Natural killer cell (primary cell): ENCODE measurements around the gene RREB1. TPM values are rescaled to one million over a fixed set of nuclear protein-coding genes. Genes with fewer than 3 reads are reported as not detected.

Experiments
- ATAC-seq, 3 donors: fragments of 150-1000 bp in 2 of 3; fragments of 200-7000 bp in 1 of 3; cut with Tn5 transposase; 1 replicate in 1 of 3; 2 replicates in 2 of 3; pipeline ENCODE4 v1.10.0; 2021; ENCODE audit warnings: mild to moderate bottlenecking in 2 of 3, moderate library complexity in 2 of 3
- DNase-seq, 2 donors: peaks; one replicate each; pipeline versions ENCODE4 v3.0.0 to v3.0.0-alpha.2; 2013 to 2021; ENCODE audit warnings: mixed read lengths in 1 of 2
- H3K27ac ChIP-seq: one replicate; pipeline ENCODE4 v1.5.1; 2013; ENCODE audit warnings: mild to moderate bottlenecking, low read length
- H3K27me3 ChIP-seq: one replicate; pipeline ENCODE4 v1.6.1; 2013; ENCODE audit warnings: low read length; ENCODE audit not compliant: control insufficient read depth, insufficient read depth
- H3K36me3 ChIP-seq: one replicate; pipeline ENCODE4 v1.6.1; 2013; ENCODE audit warnings: low read length; ENCODE audit not compliant: control insufficient read depth, insufficient read depth
- H3K4me1 ChIP-seq: one replicate; pipeline ENCODE4 v1.6.1; 2013; ENCODE audit warnings: low read length; ENCODE audit not compliant: control insufficient read depth, insufficient read depth
- H3K4me3 ChIP-seq: one replicate; pipeline ENCODE4 v1.5.1; 2013; ENCODE audit warnings: low read length
- H3K9me3 ChIP-seq: one replicate; pipeline ENCODE4 v1.6.1; 2013; ENCODE audit warnings: low read length; ENCODE audit not compliant: control insufficient read depth, insufficient read depth
- H3K27ac Mint-ChIP-seq, 2 donors: one replicate each; pipeline ENCODE4 v1.8.0; 2022; ENCODE audit warnings: mild to moderate bottlenecking in 2 of 2, mixed read lengths in 2 of 2, moderate library complexity in 1 of 2
- H3K27me3 Mint-ChIP-seq, 2 donors: one replicate each; pipeline ENCODE4 v1.8.0; 2022; ENCODE audit warnings: low read depth in 2 of 2, mixed read lengths in 2 of 2
- H3K36me3 Mint-ChIP-seq: one replicate; pipeline ENCODE4 v1.8.0; 2022; ENCODE audit warnings: mixed read lengths
- H3K4me1 Mint-ChIP-seq, 2 donors: one replicate each; pipeline ENCODE4 v1.8.0; 2022; ENCODE audit warnings: mixed read lengths in 2 of 2
- H3K4me3 Mint-ChIP-seq: one replicate; pipeline ENCODE4 v1.8.0; 2022; ENCODE audit warnings: mild to moderate bottlenecking, moderate library complexity, mixed read lengths
- H3K9me3 Mint-ChIP-seq, 2 donors: one replicate each; pipeline ENCODE4 v1.8.0; 2022; ENCODE audit warnings: mixed read lengths in 2 of 2
- CTCF ChIP-seq: fragments of 200-600 bp; IDR thresholded peaks from one replicate; pipeline ENCODE4 v1.8.0; 2022; ENCODE audit warnings: antibody characterized with exemption
- WGBS: methylation state at CpG from one replicate; pipeline ENCODE4 v1.1.7; 2013; ENCODE audit warnings: missing lambda C conversion rate; ENCODE audit not compliant: insufficient coverage; 5-methylcytosine and 5-hydroxymethylcytosine counted together
- intact Hi-C: fragments of 100-400 bp; cut with micrococcal nuclease; formaldehyde crosslinking; loops from one replicate; pipeline ENCODE4 v1.14.2; 2022
- total RNA-seq, 4 donors: library from RNA; stranded (reverse); fragments of 120-200 nt in 1 of 4; gene quantifications; one replicate each; pipeline versions ENCODE4 v1.2.3 to v1.2.4, GENCODE V29; 2013 to 2022

RREB1 gene
- total RNA-seq, 3 donors from 2014 or later (not counting 1 experiment from before 2014, with no cell fraction given), result 42.2 to 51.8 (median 44.0) TPM

- Histone ChIP-seq H3K36me3 (peaks cover 42% of the 10 kb centered on the region), H3K27ac (no peak overlapping the region), H3K27me3 (no peaks in the 10 kb centered on the region), H3K4me3 (no peak overlapping the region), H3K9me3 (no peaks in the 10 kb centered on the region), H3K4me1 (no peaks in the 10 kb centered on the region)
- Mint-ChIP-seq H3K27ac (no peak overlapping the region), H3K9me3 (no peaks in the 10 kb centered on the region), H3K27me3 (no peaks in the 10 kb centered on the region), H3K4me3 (no peak overlapping the region), H3K4me1 (peaks cover 8 to 18% of the 10 kb centered on the region in 2 donors), H3K36me3 (peaks cover 9% of the 10 kb centered on the region)
- DNase-seq (no peak), ATAC-seq (no peak)
- intact Hi-C loops, result no loop called here
- TF ChIP-seq CTCF, result no peak
- WGBS, result 97% methylated on average over 15 of the region's 15 CpGs
These were observed 139.4 kb downstream of the RREB1 start for GRCh38 chr6:7247179-7247456.

- no peak overlapping the region for H3K27ac Mint-ChIP-seq
- H3K4me3 Mint-ChIP-seq, result no peak overlapping the region
- no peaks in the 10 kb centered on the region for H3K4me1 ChIP-seq
- H3K9me3 ChIP-seq, result no peaks in the 10 kb centered on the region
- no peaks in the 10 kb centered on the region for H3K9me3 Mint-ChIP-seq
- H3K27me3 Mint-ChIP-seq, result no peaks in the 10 kb centered on the region
- intact Hi-C loops, result no loop called here
- 97% methylated on average over 13 of the region's 13 CpGs for WGBS
- peaks cover 9% of the 10 kb centered on the region for H3K36me3 Mint-ChIP-seq
- no peak for TF ChIP-seq CTCF
- peaks cover 42% of the 10 kb centered on the region for H3K36me3 ChIP-seq
- peaks cover 8 to 18% of the 10 kb centered on the region in 2 donors for H3K4me1 Mint-ChIP-seq
- DNase-seq (no peak), ATAC-seq (no peak)
- no peak overlapping the region for H3K4me3 ChIP-seq
- H3K27me3 ChIP-seq, result no peaks in the 10 kb centered on the region
- no peak overlapping the region for H3K27ac ChIP-seq
These were observed 140.1 kb downstream of the RREB1 start for GRCh38 chr6:7247828-7248227.

- no CpG with 5 or more reads among the region's 2 CpGs for WGBS
- Histone ChIP-seq H3K27me3 (no peaks in the 10 kb centered on the region), H3K27ac (no peak overlapping the region), H3K4me3 (no peak overlapping the region), H3K36me3 (peaks cover 40% of the 10 kb centered on the region), H3K4me1 (no peaks in the 10 kb centered on the region), H3K9me3 (no peaks in the 10 kb centered on the region)
- peaks cover 9% of the 10 kb centered on the region for H3K36me3 Mint-ChIP-seq
- peaks cover 0 to 8% of the 10 kb centered on the region in 2 donors for H3K4me1 Mint-ChIP-seq
- no peaks in the 10 kb centered on the region for H3K27me3 Mint-ChIP-seq
- no peak overlapping the region for H3K4me3 Mint-ChIP-seq
- H3K27ac Mint-ChIP-seq, result no peak overlapping the region
- ATAC-seq (no peak), DNase-seq (no peak)
- intact Hi-C loops, result no loop called here
- H3K9me3 Mint-ChIP-seq, result no peaks in the 10 kb centered on the region
- TF ChIP-seq CTCF, result no peak
These were observed 141.6 kb downstream of the RREB1 start for GRCh38 chr6:7249391-7249790.

- H3K36me3 Mint-ChIP-seq, result peaks cover 9% of the 10 kb centered on the region
- Histone ChIP-seq H3K4me1 (no peaks in the 10 kb centered on the region), H3K27me3 (no peaks in the 10 kb centered on the region), H3K4me3 (no peak overlapping the region), H3K27ac (no peak overlapping the region), H3K36me3 (peaks cover 36% of the 10 kb centered on the region), H3K9me3 (no peaks in the 10 kb centered on the region)
- H3K27ac Mint-ChIP-seq, result no peak overlapping the region
- ATAC-seq (no peak), DNase-seq (no peak)
- TF ChIP-seq CTCF, result no peak
- H3K4me3 Mint-ChIP-seq, result no peak overlapping the region
- 82% methylated on average over 6 of the region's 7 CpGs for WGBS
- intact Hi-C loops, result no loop called here
- no peaks in the 10 kb centered on the region for H3K27me3 Mint-ChIP-seq
- H3K9me3 Mint-ChIP-seq, result no peaks in the 10 kb centered on the region
- H3K4me1 Mint-ChIP-seq, result peaks cover 0 to 8% of the 10 kb centered on the region in 2 donors
These were observed 142.3 kb downstream of the RREB1 start for GRCh38 chr6:7249946-7250643.
